Activated CD8-positive, alpha-beta T cell treated with anti-CD3 and anti-CD28 coated beads, Interleukin-2, amount 10 ng/mL, durations not matched to agents 7 days and 5 days (primary cell): Measurements from ENCODE around the gene ANKRD16. TPM values are rescaled to one million over a fixed set of nuclear protein-coding genes. Genes with fewer than 3 reads are reported as not detected.
A peak's percentile ranks its signal among the peaks of the same experiment; 100 is the strongest.

Source experiments
- ATAC-seq: fragments of 150-1000 bp; cut with Tn5 transposase; one replicate; pipeline ENCODE4 v1.10.0; 2021; ENCODE audit warnings: moderate library complexity
- CTCF ChIA-PET: fragments of 350-600 bp; sonication (Branson Sonifier 250); formaldehyde crosslinking; loops from one replicate; lab custom pipeline; 2021; ENCODE audit warnings: antibody characterized with exemption; lab: Charles Lee
- POLR2A ChIA-PET: fragments of 350-600 bp; sonication (Branson Sonifier 250); formaldehyde crosslinking; loops from one replicate; lab custom pipeline; 2021; ENCODE audit warnings: antibody characterized with exemption; lab: Charles Lee
- DNase-seq: peaks from one replicate; pipeline ENCODE4 v3.0.0-alpha.2; 2020
- H3K27ac Mint-ChIP-seq: one replicate; pipeline ENCODE4 v1.8.0; 2021; ENCODE audit warnings: mild to moderate bottlenecking, mixed read lengths
- H3K27me3 Mint-ChIP-seq: one replicate; pipeline ENCODE4 v1.8.0; 2021; ENCODE audit warnings: low read depth, mixed read lengths
- H3K36me3 Mint-ChIP-seq: one replicate; pipeline ENCODE4 v1.8.0; 2021; ENCODE audit warnings: low read depth, mixed read lengths
- H3K4me1 Mint-ChIP-seq: one replicate; pipeline ENCODE4 v1.8.0; 2021; ENCODE audit warnings: low read depth, mixed read lengths
- H3K4me3 Mint-ChIP-seq: one replicate; pipeline ENCODE4 v1.8.0; 2021; ENCODE audit warnings: mild to moderate bottlenecking, mixed read lengths
- H3K9me3 Mint-ChIP-seq: one replicate; pipeline ENCODE4 v1.8.0; 2022; ENCODE audit warnings: mixed read lengths; ENCODE audit not compliant: insufficient read depth
- total RNA-seq, 2 experiments: library from RNA; stranded (reverse); gene quantifications; one replicate each; pipeline ENCODE4 v1.2.3, GENCODE V29; 2021

ANKRD16 gene
- total RNA-seq, 2 experiments from 2014 or later = 5.2 to 5.7 TPM

DNA sequence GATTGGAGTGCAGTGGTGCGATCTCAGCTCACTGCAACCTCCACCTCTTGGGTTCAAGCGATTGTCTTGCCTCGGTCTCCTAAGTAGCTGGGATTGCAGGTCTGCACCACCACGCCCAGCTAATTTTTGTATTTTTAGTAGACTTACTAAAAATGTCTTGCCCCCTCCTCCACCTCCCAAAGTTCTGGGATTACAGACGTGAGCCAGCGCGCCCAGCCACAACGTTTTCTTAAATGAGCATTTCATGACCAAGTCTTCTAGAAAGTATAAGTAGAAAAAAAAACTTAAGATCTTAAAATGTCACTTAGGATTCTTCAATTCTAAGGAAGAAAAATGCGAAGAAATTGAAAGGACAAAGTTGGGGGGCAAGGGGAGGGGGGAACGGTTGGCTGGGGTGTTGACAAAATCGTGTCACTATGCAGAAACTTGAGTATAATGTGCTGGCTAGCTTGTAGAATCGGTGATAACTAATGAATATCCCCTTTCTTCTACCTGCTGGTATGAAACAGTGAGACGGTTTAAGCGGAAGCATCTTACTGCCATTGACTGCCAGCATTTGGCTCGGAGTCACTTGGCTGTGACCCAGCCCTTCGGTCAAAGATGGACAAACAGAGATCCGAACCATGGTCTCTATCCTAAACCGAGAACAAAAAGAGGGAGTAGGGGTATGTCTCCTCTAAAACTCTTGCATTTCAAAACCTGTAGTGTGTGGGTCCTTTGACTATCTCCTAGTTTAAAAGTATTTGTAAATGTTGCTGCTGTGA, 13.0 kb upstream of the ANKRD16 start:
- Mint-ChIP-seq H3K36me3 (peaks cover 37% of the 10 kb centered on the region), H3K27ac (no peak overlapping the region), H3K4me3 (no peak overlapping the region), H3K27me3 (no peaks in the 10 kb centered on the region), H3K4me1 (peaks cover 8% of the 10 kb centered on the region), H3K9me3 (peaks cover 5% of the 10 kb centered on the region)
- ChIA-PET POLR2A (interaction anchor here (0.6 to 2.1 kb wide), 2 partner anchors 12 to 99 kb away, joined by 3 to 7 read pairs; no protein-coding TSS in a partner anchor), CTCF (interaction anchor here (1.4 kb wide), 1 partner anchor 8 kb away, joined by 3 read pairs; no protein-coding TSS in a partner anchor)
- no peak for ATAC-seq
- no peak for DNase-seq

- ATAC-seq = no peak
- H3K9me3 Mint-ChIP-seq = peaks cover 11% of the 10 kb centered on the region
- ChIA-PET POLR2A (no interaction called here), CTCF (no interaction called here)
- H3K4me3 Mint-ChIP-seq = no peak overlapping the region
- no peak overlapping the region for H3K27ac Mint-ChIP-seq
- peaks cover 42% of the 10 kb centered on the region for H3K36me3 Mint-ChIP-seq
- H3K27me3 Mint-ChIP-seq = no peaks in the 10 kb centered on the region
- DNase-seq = no peak
- H3K4me1 Mint-ChIP-seq = peaks cover 24% of the 10 kb centered on the region
Measured at GRCh38 chr10:5900247-5900646, 10.6 kb upstream of the ANKRD16 start.

GRCh38 chr10:5898163-5898562, 8.5 kb upstream of the ANKRD16 start:
- H3K27me3 Mint-ChIP-seq = no peaks in the 10 kb centered on the region
- peaks cover 30% of the 10 kb centered on the region for H3K4me1 Mint-ChIP-seq
- H3K9me3 Mint-ChIP-seq = peaks cover 11% of the 10 kb centered on the region
- POLR2A ChIA-PET = no interaction called here
- ATAC-seq (no peak), DNase-seq (no peak)
- no peak overlapping the region for H3K4me3 Mint-ChIP-seq
- no peak overlapping the region for H3K27ac Mint-ChIP-seq
- CTCF ChIA-PET = no interaction called here
- H3K36me3 Mint-ChIP-seq = peaks cover 48% of the 10 kb centered on the region

- CTCF ChIA-PET = interaction anchor here (1.8 kb wide), 1 partner anchor 10 kb away, joined by 4 read pairs; no protein-coding TSS in a partner anchor
- ATAC-seq (no peak), DNase-seq (no peak)
- peaks cover 32% of the 10 kb centered on the region for H3K4me1 Mint-ChIP-seq
- H3K27me3 Mint-ChIP-seq = no peaks in the 10 kb centered on the region
- peaks cover 11% of the 10 kb centered on the region for H3K9me3 Mint-ChIP-seq
- H3K36me3 Mint-ChIP-seq = peaks cover 44% of the 10 kb centered on the region
- H3K4me3 Mint-ChIP-seq = no peak overlapping the region
- POLR2A ChIA-PET = no interaction called here
- H3K27ac Mint-ChIP-seq = no peak overlapping the region
Measured at GRCh38 chr10:5897504-5897903, 7.8 kb upstream of the ANKRD16 start.

DNA sequence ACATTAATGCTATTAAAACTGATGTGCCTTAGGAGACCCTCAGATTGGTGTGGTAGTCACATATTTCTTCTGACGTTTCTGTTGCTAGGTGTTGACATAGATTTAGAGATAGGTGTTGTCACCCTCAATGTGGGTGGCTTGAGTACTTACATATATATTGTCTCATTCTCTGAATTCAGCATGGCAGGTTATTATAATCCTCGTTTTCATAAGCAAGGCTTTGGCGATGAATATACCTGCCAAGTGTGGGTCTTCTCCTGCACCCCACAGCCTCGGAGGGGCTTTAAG, 7.3 kb upstream of the ANKRD16 start:
- no peak overlapping the region for H3K27ac Mint-ChIP-seq
- no peaks in the 10 kb centered on the region for H3K27me3 Mint-ChIP-seq
- peaks cover 37% of the 10 kb centered on the region for H3K4me1 Mint-ChIP-seq

DNA sequence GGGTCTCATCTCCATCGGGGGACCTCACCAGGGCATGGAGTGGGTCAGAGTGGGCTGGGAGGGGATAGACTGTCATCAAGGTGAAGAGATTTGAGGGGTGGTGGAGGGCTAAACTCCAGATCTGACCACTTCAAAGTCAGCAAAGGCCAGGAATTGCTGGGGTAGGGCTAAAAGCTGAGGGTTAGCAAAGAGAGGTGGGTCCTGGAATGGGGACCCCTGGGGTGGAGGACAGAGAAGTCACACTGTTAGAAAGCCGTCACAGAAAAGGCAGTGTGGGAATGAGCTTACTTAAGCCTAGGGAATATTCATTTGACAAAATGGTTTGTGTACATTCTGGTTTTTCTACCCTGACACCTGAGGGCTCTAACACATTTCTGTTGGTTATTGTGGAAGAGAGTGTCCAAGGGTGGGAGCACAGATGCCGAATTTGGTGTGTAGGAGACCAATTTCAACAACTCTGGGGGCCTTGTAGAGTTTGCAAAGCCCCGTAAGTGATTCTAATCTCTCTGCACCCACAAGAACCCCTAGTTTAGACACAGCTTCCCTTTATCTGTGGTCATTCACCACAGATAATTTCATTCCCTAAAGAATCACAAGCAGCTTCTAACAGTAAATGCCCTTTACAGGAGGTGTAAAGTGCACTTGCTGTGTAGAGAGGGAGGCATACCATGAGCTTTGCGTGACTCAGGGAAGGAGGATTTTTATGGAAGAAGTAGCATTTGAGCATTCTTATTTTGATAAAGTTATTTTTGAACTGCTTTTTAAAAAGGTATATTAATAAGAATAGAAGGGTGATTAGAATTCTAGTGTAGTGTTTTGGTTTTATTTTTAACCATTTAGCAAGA, 6.7 kb upstream of the ANKRD16 start:
- peak overlapping the region; percentile 51 for H3K27ac Mint-ChIP-seq
- H3K4me3 Mint-ChIP-seq = no peak overlapping the region
- ChIA-PET POLR2A (no interaction called here), CTCF (interaction anchor here (1.8 kb wide), 1 partner anchor 9 kb away, joined by 4 read pairs; no protein-coding TSS in a partner anchor)
- H3K9me3 Mint-ChIP-seq = peaks cover 11% of the 10 kb centered on the region
- ATAC-seq (no peak), DNase-seq (no peak)
- peaks cover 41% of the 10 kb centered on the region for H3K4me1 Mint-ChIP-seq
- peaks cover 44% of the 10 kb centered on the region for H3K36me3 Mint-ChIP-seq
- no peaks in the 10 kb centered on the region for H3K27me3 Mint-ChIP-seq

More for the DNA sequence above, 7.3 kb upstream of the ANKRD16 start:
- no peak overlapping the region for H3K4me3 Mint-ChIP-seq
- H3K36me3 Mint-ChIP-seq = peaks cover 44% of the 10 kb centered on the region
- ChIA-PET POLR2A (no interaction called here), CTCF (interaction anchor here (1.8 kb wide), 1 partner anchor 9 kb away, joined by 4 read pairs; no protein-coding TSS in a partner anchor)
- ATAC-seq (no peak), DNase-seq (no peak)
- H3K9me3 Mint-ChIP-seq = peaks cover 11% of the 10 kb centered on the region

- Mint-ChIP-seq H3K4me3 (no peak overlapping the region), H3K27ac (peak overlapping the region; percentile 51), H3K36me3 (peaks cover 44% of the 10 kb centered on the region), H3K9me3 (peaks cover 11% of the 10 kb centered on the region), H3K4me1 (peaks cover 47% of the 10 kb centered on the region), H3K27me3 (no peaks in the 10 kb centered on the region)
- ChIA-PET CTCF (no interaction called here), POLR2A (interaction anchor here (0.6 kb wide), 1 partner anchor 11 kb away, joined by 3 read pairs; no protein-coding TSS in a partner anchor)
- ATAC-seq (no peak), DNase-seq (no peak)
Measured at GRCh38 chr10:5895804-5896203, 6.1 kb upstream of the ANKRD16 start.

- ATAC-seq (no peak), DNase-seq (no peak)
- Mint-ChIP-seq H3K9me3 (peaks cover 11% of the 10 kb centered on the region), H3K36me3 (peaks cover 44% of the 10 kb centered on the region), H3K27ac (no peak overlapping the region), H3K4me1 (peaks cover 50% of the 10 kb centered on the region), H3K4me3 (no peak overlapping the region), H3K27me3 (no peaks in the 10 kb centered on the region)
- POLR2A ChIA-PET = interaction anchor here (0.6 kb wide), 1 partner anchor 11 kb away, joined by 3 read pairs; no protein-coding TSS in a partner anchor
- CTCF ChIA-PET = no interaction called here
Measured at GRCh38 chr10:5895365-5895764, 5.7 kb upstream of the ANKRD16 start.

- Mint-ChIP-seq H3K9me3 (peaks cover 11% of the 10 kb centered on the region), H3K36me3 (peaks cover 44% of the 10 kb centered on the region), H3K4me3 (no peak overlapping the region), H3K4me1 (peaks cover 50% of the 10 kb centered on the region), H3K27me3 (no peaks in the 10 kb centered on the region), H3K27ac (no peak overlapping the region)
- DNase-seq (no peak), ATAC-seq (no peak)
- ChIA-PET POLR2A (interaction anchor here (0.6 kb wide), 2 partner anchors 76 to 1556 kb away, joined by 3 read pairs; no protein-coding TSS in a partner anchor), CTCF (interaction anchor here (1.0 to 3.5 kb wide), 3 partner anchors 9 to 120 kb away, joined by 3 to 15 read pairs (median 3); no protein-coding TSS in a partner anchor)
Measured at GRCh38 chr10:5894873-5895272, 5.2 kb upstream of the ANKRD16 start.

DNA sequence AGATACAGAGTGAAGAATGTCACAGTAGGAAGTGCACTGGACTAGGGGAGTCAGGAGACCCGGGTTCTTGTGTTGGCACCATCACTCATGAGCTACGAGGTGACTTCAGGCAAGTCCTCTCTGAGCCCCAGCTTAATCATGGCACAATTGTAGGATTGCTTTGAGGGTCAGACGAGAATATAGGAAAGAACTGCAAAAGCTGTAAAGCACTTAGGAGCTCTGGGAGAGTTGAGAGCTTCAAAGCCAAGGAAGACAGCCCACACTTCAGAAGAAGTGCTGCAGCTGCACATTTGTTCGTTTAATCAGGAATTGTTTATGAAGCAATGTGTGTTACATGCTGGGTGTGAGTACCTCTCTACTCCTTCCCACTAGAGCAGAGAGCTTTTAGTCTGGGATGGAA, 4.7 kb upstream of the ANKRD16 start:
- H3K4me1 Mint-ChIP-seq = peaks cover 50% of the 10 kb centered on the region

GRCh38 chr10:5893321-5893720, 3.6 kb upstream of the ANKRD16 start:
- H3K9me3 Mint-ChIP-seq = peaks cover 11% of the 10 kb centered on the region
- ChIA-PET CTCF (interaction anchor here (1.1 to 3.5 kb wide), 2 partner anchors 20 to 197 kb away, joined by 5 to 15 read pairs; no protein-coding TSS in a partner anchor), POLR2A (interaction anchor here (1.8 kb wide), 1 partner anchor 80 kb away, joined by 5 read pairs; the partner anchor contains the start of gene GDI2)
- no peak for DNase-seq
- H3K4me3 Mint-ChIP-seq = no peak overlapping the region
- H3K27ac Mint-ChIP-seq = no peak overlapping the region
- peaks cover 55% of the 10 kb centered on the region for H3K4me1 Mint-ChIP-seq
- ATAC-seq = no peak
- peaks cover 44% of the 10 kb centered on the region for H3K36me3 Mint-ChIP-seq
- H3K27me3 Mint-ChIP-seq = no peaks in the 10 kb centered on the region

More for the DNA sequence above, 4.7 kb upstream of the ANKRD16 start:
- ATAC-seq = no peak
- Mint-ChIP-seq H3K27me3 (no peaks in the 10 kb centered on the region), H3K9me3 (peaks cover 11% of the 10 kb centered on the region), H3K36me3 (peaks cover 44% of the 10 kb centered on the region), H3K27ac (no peak overlapping the region), H3K4me3 (no peak overlapping the region)
- ChIA-PET CTCF (interaction anchor here (0.6 to 3.5 kb wide), 5 partner anchors 9 to 265 kb away, joined by 3 to 15 read pairs (median 3); no protein-coding TSS in a partner anchor), POLR2A (interaction anchor here (0.6 to 1.8 kb wide), 3 partner anchors 76 to 1555 kb away, joined by 3 to 5 read pairs (median 3); partner anchors contain the start of gene GDI2)
- DNase-seq = no peak
